DND-41 (cell line): ENCODE data around the gene SRGAP3.

Experiments used
- ATAC-seq: fragments of 200-7000 bp; cut with Tn5 transposase; 3 replicates; pipeline ENCODE4 v1.9.1; 2021; ENCODE audit warnings: low read depth; ENCODE audit not compliant: insufficient read depth
- DNase-seq: peaks from one replicate; pipeline ENCODE4 v3.0.0-alpha.2; 2020
- H2AFZ ChIP-seq: 2 replicates; pipeline ENCODE4 v1.6.0; 2012; ENCODE audit warnings: low read depth, low read length
- H3K27ac ChIP-seq: 2 replicates; pipeline ENCODE4 v1.5.1; 2012; ENCODE audit warnings: low read length, inconsistent platforms
- H3K27me3 ChIP-seq: fragments of 200-600 bp; sonication (generic); 2 replicates; pipeline ENCODE4 v1.6.0; 2012; ENCODE audit warnings: low read length, mild to moderate bottlenecking, inconsistent platforms; ENCODE audit not compliant: insufficient read depth, poor library complexity
- H3K36me3 ChIP-seq: 2 replicates; pipeline ENCODE4 v1.5.1; 2012; ENCODE audit warnings: low read length, inconsistent platforms; ENCODE audit not compliant: insufficient read depth
- H3K4me1 ChIP-seq: 2 replicates; pipeline ENCODE4 v1.5.1; 2012; ENCODE audit warnings: mild to moderate bottlenecking, low read length; ENCODE audit not compliant: insufficient read depth
- H3K4me2 ChIP-seq: 2 replicates; pipeline ENCODE4 v1.6.0; 2012; ENCODE audit warnings: mild to moderate bottlenecking, moderate library complexity, low read length, inconsistent platforms; ENCODE audit not compliant: insufficient read depth
- H3K4me3 ChIP-seq, 2 experiments: fragments of 200-600 bp in 1 of 2; shearing (Covaris generic) in 1 of 2; 2 replicates each; pipeline ENCODE4 v1.5.1; 2012 to 2016; ENCODE audit warnings: inconsistent platforms in 2 of 2, low read length in 2 of 2, mild to moderate bottlenecking in 2 of 2, low read depth in 1 of 2, moderate library complexity in 1 of 2
- H3K79me2 ChIP-seq: 2 replicates; pipeline ENCODE4 v1.6.0; 2012; ENCODE audit warnings: low read length, inconsistent platforms; ENCODE audit not compliant: insufficient read depth
- H3K9ac ChIP-seq: 2 replicates; pipeline ENCODE4 v1.6.0; 2012; ENCODE audit warnings: low read depth, mild to moderate bottlenecking, inconsistent platforms, low read length, moderate library complexity
- H3K9me3 ChIP-seq: 2 replicates; pipeline ENCODE4 v1.5.1; 2012; ENCODE audit warnings: low read length, moderate library complexity, mild to moderate bottlenecking, inconsistent platforms; ENCODE audit not compliant: insufficient read depth, severe bottlenecking
- H4K20me1 ChIP-seq: 2 replicates; pipeline ENCODE4 v1.6.0; 2012; ENCODE audit warnings: low read length; ENCODE audit not compliant: insufficient read depth
- CTCF ChIP-seq: IDR thresholded peaks from 2 replicates; pipeline ENCODE4 v1.5.1; 2012; ENCODE audit warnings: borderline replicate concordance, low read length, moderate library complexity, mild to moderate bottlenecking; ENCODE audit not compliant: poor library complexity, severe bottlenecking; ENCODE audit errors: extremely low read depth
- EZH2 ChIP-seq: IDR thresholded peaks from 3 replicates; pipeline ENCODE4 v1.6.1; 2012; ENCODE audit warnings: borderline replicate concordance, low read depth, mild to moderate bottlenecking, moderate library complexity, low read length, inconsistent platforms; ENCODE audit not compliant: severe bottlenecking

The SRGAP3 gene

GRCh38 chr3:9233101-9233500, 16.3 kb downstream of the SRGAP3 start:
- H3K9me3 ChIP-seq: no peaks in the 10 kb centered on the region
- no peak overlapping the region for H3K9ac ChIP-seq
- no peak overlapping the region for H3K4me2 ChIP-seq
- no peak for DNase-seq
- no peaks in the 10 kb centered on the region for H3K36me3 ChIP-seq
- H3K27ac ChIP-seq: no peak overlapping the region
- no peak for ATAC-seq
- no peak overlapping the region for H3K4me3 ChIP-seq
- no peaks in the 10 kb centered on the region for H3K79me2 ChIP-seq
- H3K4me1 ChIP-seq: no peaks in the 10 kb centered on the region
- H4K20me1 ChIP-seq: no peaks in the 10 kb centered on the region
- H3K27me3 ChIP-seq: no peaks in the 10 kb centered on the region
- H2AFZ ChIP-seq: no peak overlapping the region
- no peak for TF ChIP-seq CTCF
- no peak for TF ChIP-seq EZH2

- H3K79me2 ChIP-seq: no peaks in the 10 kb centered on the region
- H4K20me1 ChIP-seq: no peaks in the 10 kb centered on the region
- no peaks in the 10 kb centered on the region for H3K27me3 ChIP-seq
- ATAC-seq (no peak), DNase-seq (no peak)
- no peaks in the 10 kb centered on the region for H3K9me3 ChIP-seq
- no peak overlapping the region for H3K9ac ChIP-seq
- no peaks in the 10 kb centered on the region for H3K4me1 ChIP-seq
- no peak overlapping the region for H2AFZ ChIP-seq
- H3K4me3 ChIP-seq: no peak overlapping the region
- no peak overlapping the region for H3K4me2 ChIP-seq
- TF ChIP-seq EZH2: no peak
- TF ChIP-seq CTCF: no peak
- no peaks in the 10 kb centered on the region for H3K36me3 ChIP-seq
- H3K27ac ChIP-seq: no peak overlapping the region
Measured at GRCh38 chr3:9231937-9232336, 17.5 kb downstream of the SRGAP3 start.

- no peak for ATAC-seq
- H3K9ac ChIP-seq: no peak overlapping the region
- no peaks in the 10 kb centered on the region for H3K9me3 ChIP-seq
- H3K4me2 ChIP-seq: no peak overlapping the region
- DNase-seq: no peak
- H2AFZ ChIP-seq: no peak overlapping the region
- TF ChIP-seq CTCF: no peak
- TF ChIP-seq EZH2: no peak
- H4K20me1 ChIP-seq: no peaks in the 10 kb centered on the region
- H3K4me1 ChIP-seq: no peaks in the 10 kb centered on the region
- H3K4me3 ChIP-seq: no peak overlapping the region
- H3K79me2 ChIP-seq: no peaks in the 10 kb centered on the region
- no peak overlapping the region for H3K27ac ChIP-seq
- no peaks in the 10 kb centered on the region for H3K27me3 ChIP-seq
- no peaks in the 10 kb centered on the region for H3K36me3 ChIP-seq
Measured at GRCh38 chr3:9231471-9231870, 18.0 kb downstream of the SRGAP3 start.

- no peaks in the 10 kb centered on the region for H3K79me2 ChIP-seq
- DNase-seq (no peak), ATAC-seq (no peak)
- no peak overlapping the region for H3K9ac ChIP-seq
- H4K20me1 ChIP-seq: no peaks in the 10 kb centered on the region
- no peak overlapping the region for H2AFZ ChIP-seq
- no peak overlapping the region for H3K4me2 ChIP-seq
- no peak overlapping the region for H3K27ac ChIP-seq
- no peak overlapping the region for H3K4me3 ChIP-seq
- no peaks in the 10 kb centered on the region for H3K27me3 ChIP-seq
- no peaks in the 10 kb centered on the region for H3K9me3 ChIP-seq
- no peak for TF ChIP-seq EZH2
- no peak for TF ChIP-seq CTCF
- H3K36me3 ChIP-seq: no peaks in the 10 kb centered on the region
- H3K4me1 ChIP-seq: no peaks in the 10 kb centered on the region
Measured at GRCh38 chr3:9231006-9231405, 18.4 kb downstream of the SRGAP3 start.
